HT-29 (cell line): ENCODE measurements around the gene XRN1. TPM values are rescaled to one million over a fixed set of nuclear protein-coding genes. Genes with fewer than 3 reads are reported as not detected.
"Not testable (repeated sequence)": the region's sequence is repeated elsewhere in the genome, so short reads cannot be mapped to it uniquely, and the experiment has no call there.

Experiments
- DNase-seq: peaks from one replicate; pipeline ENCODE4 v3.0.0-alpha.2; 2015; ENCODE audit warnings: low spot score
- total RNA-seq: library from RNA; depleted of rRNA; stranded (reverse); fragments of >200 nt; shearing (Covaris generic); gene quantifications from 2 replicates; pipeline ENCODE4 v1.2.3, GENCODE V29; 2014

The XRN1 gene
- total RNA-seq, 1 experiment from 2014 or later, result 8.1 TPM

DNA sequence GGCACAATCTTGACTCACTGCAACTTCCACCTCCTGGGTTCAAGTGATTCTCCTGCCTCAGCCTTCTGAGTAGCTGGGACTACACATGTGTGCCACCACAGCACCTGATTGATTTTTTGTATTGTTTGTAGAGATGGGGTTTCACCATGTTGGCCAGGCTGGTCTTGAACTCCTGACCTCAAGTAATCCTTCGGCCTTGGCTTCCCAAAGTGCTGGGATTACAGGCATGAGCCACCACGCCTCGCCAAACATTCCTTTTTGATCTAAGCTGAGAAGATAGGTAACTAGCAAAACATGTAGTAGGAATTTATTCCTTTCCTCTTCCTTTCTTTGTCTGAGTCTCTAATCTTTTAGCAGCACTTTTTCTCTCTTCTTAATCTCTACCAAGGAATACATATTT lies 95.1 kb downstream of the XRN1 start:
- DNase-seq, result not testable (repeated sequence)

DNA sequence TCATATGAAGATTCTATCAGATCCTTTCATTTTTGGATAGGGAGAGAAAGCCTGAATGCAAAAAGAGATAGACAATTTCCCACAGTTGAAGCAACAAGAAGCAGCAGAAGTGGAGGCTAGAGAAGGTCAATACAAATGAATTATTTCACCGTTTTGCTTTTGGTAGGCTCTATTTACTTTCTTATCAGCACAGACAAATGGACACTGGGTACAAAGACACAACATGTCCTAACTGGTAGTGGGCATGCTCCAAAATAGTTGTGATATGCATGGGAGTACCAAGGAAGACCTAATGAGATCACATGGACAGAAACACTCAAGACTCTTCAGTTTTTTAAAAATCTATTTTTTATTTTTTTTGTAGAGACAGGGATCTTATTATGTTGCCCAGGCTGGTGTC lies 99.4 kb downstream of the XRN1 start:
- DNase-seq, result no peak

GRCh38 chr3:142337994-142338393 lies 109.8 kb downstream of the XRN1 start:
- no peak for DNase-seq

DNA sequence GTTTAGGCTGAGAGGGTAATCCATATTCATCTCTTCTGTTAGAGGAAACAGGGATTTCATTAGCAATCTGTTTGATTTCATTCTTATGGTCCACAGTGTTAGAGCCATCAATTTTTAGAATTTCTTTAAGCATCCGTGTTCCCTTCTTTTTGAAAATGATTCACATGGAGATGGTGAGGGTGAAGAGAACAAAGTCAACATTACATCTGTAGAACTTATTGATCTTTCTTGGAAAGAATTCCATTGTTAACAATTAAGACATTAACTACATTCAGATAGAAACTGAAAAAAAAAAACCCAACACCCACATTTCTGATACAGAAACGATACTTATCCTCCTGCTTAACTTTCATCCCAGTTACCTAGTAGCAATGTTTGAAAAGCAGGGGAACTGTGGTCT lies 115.4 kb downstream of the XRN1 start:
- DNase-seq, result no peak

- DNase-seq, result not testable (repeated sequence)
Measured at GRCh38 chr3:142324275-142324953, 123.4 kb downstream of the XRN1 start.

- DNase-seq, result no peak
Measured at GRCh38 chr3:142319912-142320311, 127.9 kb downstream of the XRN1 start.

DNA sequence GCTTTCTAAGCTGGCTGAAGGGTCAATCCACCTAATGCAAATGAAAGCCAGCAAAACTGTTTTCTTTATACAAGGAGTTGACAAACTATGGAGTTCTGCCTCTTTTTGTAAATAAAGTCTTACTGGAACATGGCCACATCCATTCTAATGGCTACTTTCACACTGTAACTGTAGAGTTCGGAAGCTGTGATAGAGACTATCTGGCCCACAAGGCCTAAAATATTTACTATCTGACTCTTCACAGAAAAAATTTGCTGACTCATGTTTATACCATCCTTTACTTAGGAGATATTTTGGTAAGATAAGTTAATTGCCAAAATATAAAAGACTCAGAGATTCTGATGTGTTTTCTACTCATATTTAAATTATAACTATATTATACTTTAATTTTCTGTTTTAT lies 128.7 kb downstream of the XRN1 start:
- DNase-seq, result no peak

DNA sequence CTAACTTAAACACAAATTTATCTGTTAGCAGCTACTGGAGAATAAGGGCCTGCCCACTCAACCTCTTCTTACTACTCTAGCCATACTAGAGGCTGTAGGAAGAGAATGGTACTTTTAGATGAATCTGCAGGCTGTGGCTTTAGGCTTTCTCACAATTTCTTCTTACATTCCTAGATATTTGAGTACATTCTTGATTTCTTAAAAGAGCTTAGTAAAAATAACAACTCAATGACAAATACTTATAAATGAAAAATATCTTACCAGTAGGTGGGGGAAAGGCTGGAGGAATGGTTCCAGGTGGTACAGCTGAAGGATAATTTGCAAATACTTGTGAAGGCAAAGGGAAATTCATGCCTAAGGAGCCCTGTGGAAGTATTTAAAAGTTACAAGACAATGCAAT lies 129.5 kb downstream of the XRN1 start:
- no peak for DNase-seq

GRCh38 chr3:142315978-142316388 lies 131.9 kb downstream of the XRN1 start:
- DNase-seq, result not testable (repeated sequence)

DNA sequence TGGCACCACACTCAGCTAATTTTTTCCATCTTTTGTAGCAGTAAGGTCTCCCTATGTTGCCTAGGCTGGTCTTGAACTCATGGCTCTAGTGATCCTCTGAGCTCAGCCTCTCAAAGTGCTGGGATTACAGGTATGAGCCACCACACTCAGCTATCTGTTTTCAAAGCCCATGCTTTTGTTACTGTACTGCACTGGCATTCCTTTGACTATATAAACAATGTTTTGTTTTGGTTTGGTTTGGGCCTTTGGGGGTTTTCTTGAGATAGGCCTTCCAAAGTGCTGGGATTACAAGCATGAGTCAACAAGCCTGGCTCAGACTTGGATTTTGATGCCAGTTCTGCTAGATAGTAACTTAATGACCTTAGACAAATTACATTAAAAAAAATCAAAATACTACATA lies 132.8 kb downstream of the XRN1 start:
- no peak for DNase-seq

DNA sequence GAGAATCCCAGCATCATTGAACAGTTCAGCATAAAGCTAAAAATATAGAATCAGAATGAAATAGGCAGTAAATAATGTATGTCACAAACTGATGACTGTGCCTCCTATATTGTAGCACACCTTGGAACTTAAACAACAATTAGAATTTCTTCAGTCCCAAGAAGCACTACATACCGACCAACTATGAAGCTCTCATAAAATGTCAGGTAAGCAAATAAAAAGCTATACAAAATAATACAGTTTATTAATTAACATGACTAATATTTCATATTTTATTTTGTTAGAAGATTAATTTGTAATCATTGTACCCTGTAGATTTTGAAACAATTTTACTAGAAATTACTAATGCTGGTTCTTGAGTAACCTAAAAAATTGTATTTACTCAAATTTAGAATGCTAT lies 137.4 kb downstream of the XRN1 start:
- no peak for DNase-seq

- DNase-seq, result not testable (repeated sequence)
Measured at GRCh38 chr3:142302847-142303246, 145.0 kb downstream of the XRN1 start.

- no peak for DNase-seq
Measured at GRCh38 chr3:142298626-142299025, 149.2 kb downstream of the XRN1 start.

- no peak for DNase-seq
Measured at GRCh38 chr3:142296507-142296906, 151.3 kb downstream of the XRN1 start.

- no peak for DNase-seq
Measured at GRCh38 chr3:142287866-142288638, 159.8 kb downstream of the XRN1 start.

DNA sequence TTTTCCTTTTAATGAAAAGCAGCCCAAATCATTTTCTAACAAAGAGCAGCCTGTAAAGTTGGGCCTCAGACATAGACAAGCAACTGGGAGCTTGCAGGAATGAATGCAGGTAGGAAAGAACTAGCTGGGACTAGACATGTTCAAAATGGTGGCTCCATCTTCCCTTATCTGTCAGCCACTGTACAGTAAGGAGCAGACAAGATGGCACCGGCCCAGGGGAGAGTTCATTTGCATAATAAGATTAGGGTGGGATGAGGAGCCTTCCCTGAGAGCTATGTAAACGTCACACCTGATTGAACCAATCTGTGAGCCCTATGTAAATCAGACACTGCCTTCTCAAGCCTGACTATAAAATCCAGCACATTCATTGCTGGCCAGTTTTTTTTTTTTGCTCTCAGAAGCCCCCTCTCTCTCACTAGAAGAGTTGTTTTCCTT lies 162.7 kb downstream of the XRN1 start:
- DNase-seq, result no peak

- no peak for DNase-seq
Measured at GRCh38 chr3:142282503-142282902, 165.3 kb downstream of the XRN1 start.

- DNase-seq, result no peak
Measured at GRCh38 chr3:142281474-142281873, 166.4 kb downstream of the XRN1 start.

DNA sequence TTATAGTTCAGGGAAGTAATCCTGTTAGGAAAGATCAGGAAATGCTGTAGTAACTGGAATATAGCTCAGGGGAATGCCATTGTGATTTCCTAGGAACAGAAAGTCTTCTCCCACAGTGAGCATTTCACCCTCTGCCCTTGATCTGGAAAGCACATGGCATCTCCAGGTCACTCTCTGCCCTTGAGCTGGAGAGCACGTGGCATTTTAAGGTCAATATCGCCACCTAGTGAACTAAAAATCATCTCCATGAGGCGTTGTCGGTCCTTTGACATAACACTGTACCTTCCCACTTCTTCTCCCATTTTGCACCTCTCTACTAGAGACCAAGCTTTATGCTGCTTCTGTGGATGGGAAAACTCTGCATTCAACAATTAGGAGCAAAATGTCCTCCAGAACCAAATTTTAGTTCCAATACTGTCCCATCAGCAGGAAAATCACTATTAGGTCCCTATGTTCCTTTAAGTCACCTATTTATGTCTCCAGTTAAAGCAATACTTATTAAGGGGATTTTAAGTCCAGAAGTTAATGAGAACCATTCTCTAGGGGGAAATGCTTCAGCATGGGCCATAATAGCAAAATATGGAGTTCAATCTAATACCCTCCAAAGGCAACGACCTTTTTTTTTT lies 167.8 kb downstream of the XRN1 start:
- DNase-seq, result peak; percentile 87

DNA sequence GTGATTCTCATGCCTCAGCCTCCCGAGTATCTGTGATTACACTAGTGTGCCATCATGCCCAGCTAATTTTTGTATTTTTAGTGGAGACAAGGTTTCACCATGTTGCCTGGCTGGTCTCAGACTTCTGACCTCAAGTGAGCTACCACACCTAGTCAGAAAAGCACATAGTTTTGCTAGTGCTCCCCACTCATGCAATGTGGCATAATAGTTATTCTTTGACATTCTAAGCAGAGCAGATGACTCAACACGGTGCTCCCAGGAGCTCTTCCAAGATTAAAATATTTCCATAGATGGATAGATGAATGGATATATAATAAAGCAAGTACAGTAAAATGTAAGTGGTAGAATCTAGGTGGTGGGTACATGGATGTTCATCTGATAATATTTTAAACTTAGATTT lies 169.4 kb downstream of the XRN1 start:
- DNase-seq, result no peak

DNA sequence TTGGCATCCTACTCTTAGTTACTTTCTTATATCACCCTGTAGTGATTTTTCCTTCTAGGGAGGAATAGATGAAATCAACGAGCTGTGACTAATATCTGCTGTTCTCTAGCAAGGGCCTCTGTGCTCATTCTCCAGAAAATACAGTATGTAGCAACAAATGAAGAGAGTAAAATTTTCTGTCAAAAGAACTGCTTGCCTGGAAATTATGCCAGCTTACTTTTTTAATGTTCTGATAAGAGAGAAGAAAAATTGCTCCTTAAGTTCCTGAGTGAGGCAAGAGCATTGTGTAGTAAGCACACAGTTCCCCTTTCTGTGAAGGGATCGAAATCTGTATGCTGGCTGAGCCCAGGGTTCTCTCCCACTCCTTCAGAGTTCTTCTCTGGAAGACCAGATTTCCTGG lies 171.1 kb downstream of the XRN1 start:
- no peak for DNase-seq

- DNase-seq, result no peak
Measured at GRCh38 chr3:142275856-142276255, 172.0 kb downstream of the XRN1 start.

- no peak for DNase-seq
Measured at GRCh38 chr3:142274908-142275307, 172.9 kb downstream of the XRN1 start.
